ENCODE results near the gene GALNT13.

The GALNT13 gene

DNA sequence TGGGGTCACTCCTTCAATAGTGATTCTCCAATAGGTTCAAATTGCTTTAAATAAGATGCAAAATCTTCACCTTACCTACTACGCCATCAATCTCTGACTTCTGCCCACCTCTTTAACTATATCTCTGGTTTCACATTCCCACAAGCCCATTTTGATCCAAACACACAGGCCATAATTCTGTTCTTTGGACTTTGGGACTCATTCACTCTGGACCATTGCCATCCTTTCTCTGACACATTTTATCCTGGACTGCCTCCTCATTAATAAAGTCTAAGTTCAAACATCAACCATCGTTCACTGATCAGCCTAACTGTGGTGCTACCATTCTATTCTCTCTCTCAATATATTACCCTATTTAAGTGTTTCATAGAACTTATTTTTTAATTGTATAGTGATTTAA lies 332.2 kb downstream of the GALNT13 start:
- no peak overlapping the region for H3K4me3 ChIP-seq (ENCODE audit: low read depth, low read length)

GRCh38 chr2:154207288-154208047 lies 335.7 kb downstream of the GALNT13 start:
- H3K4me3 ChIP-seq (ENCODE audit: low read depth, low read length) = no peak overlapping the region

- no peak overlapping the region for H3K4me3 ChIP-seq (ENCODE audit: low read depth, low read length)
These were observed 352.0 kb downstream of the GALNT13 start for GRCh38 chr2:154223726-154224125.

DNA sequence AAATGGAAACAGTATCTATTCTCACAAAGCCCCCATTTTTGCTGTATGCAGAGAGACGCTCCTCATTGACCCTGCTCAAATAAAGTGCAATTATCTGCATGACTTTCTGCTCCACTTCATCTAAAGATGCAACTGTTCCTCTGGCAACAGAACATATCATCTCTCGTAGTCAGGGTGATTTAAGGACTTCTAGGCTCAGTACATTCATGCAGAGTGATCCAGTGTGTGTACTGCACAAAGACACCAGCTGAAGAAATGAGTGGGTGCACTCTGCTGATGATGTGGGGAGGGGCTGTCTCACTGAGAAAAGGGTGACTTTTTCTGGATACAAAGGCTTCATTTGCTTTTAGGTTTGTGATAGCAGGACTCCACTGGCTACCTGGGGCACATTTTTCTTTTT lies 355.2 kb downstream of the GALNT13 start:
- H3K4me3 ChIP-seq (ENCODE audit: low read depth, low read length) = no peak overlapping the region

- no peak overlapping the region for H3K4me3 ChIP-seq (ENCODE audit: low read depth, low read length)
These were observed 357.0 kb downstream of the GALNT13 start for GRCh38 chr2:154228566-154229280.

DNA sequence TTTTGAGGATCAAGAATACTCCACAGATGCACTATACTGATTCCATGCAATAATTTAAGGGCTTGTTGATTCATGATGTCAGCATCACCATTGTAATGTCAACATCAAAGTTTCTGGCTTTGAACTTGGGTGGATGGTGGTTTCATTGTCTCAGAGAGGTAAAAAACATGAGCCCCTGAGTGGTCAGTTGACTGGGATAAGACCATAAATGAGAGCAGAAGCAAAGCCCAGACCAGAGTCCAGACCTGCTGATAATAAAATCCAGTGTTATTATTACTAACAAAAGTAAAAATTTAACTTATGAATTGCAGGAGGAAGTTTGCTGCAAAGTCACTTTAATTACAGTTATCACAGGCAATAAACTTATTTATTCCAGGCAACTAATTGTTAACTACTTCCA lies 358.2 kb downstream of the GALNT13 start:
- H3K4me3 ChIP-seq (ENCODE audit: low read depth, low read length) = no peak overlapping the region

DNA sequence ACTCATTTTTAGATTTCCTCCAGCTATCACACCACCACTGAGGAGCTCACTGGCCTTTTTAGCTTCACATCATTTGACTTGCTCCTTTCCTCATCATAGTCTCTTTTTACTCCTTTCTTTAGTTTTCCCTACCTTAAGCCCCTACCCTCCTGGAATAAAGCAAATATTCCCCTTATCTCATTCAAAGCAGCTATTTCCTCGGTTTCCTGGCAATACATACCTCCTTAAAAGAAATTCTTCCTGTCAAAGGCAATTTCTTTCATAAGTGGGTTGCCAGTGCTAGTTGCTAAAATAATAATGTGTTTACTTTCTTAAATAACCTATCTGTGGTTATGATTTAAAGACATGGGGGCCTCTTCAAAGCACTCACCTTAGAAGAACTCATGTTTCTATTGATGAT lies 359.3 kb downstream of the GALNT13 start:
- H3K4me3 ChIP-seq (ENCODE audit: low read depth, low read length) = no peak overlapping the region

DNA sequence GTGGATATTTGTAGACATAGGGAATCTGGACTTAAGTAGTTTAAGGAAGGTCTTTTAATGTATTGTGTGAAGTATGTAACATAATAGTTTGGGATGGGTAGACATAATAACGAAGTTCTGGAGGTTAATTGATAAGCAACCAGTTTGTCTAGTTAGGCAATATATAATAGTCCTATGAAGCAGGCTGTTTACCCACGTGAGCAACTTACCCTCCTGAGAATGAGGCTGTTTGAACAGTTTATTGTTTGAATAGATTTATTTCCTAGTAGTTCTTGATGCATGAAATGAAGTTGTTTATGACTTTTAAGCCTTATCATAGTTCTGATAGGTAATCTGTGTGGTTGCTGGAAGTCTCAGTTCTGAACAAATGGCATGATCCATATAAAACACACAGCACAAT lies 361.5 kb downstream of the GALNT13 start:
- no peak overlapping the region for H3K4me3 ChIP-seq (ENCODE audit: low read depth, low read length)

DNA sequence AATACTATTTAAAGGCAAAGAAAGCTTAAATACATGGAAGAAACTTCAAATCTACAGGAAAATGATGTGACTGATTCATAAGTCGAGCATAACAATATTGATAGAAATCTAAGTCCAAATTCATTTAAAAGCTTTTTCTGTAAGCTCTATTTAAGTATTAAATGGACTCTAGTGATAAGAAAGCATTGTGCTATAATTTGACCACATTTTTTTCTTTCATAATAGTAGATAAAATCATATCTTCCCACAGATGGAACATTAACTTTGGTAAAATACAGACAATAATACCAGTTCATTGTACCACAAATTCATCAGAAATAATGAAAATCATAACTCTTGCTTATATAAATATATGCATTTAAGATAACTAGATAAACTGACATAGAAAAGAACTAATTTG lies 366.5 kb downstream of the GALNT13 start:
- H3K4me3 ChIP-seq (ENCODE audit: low read depth, low read length) = no peak overlapping the region

DNA sequence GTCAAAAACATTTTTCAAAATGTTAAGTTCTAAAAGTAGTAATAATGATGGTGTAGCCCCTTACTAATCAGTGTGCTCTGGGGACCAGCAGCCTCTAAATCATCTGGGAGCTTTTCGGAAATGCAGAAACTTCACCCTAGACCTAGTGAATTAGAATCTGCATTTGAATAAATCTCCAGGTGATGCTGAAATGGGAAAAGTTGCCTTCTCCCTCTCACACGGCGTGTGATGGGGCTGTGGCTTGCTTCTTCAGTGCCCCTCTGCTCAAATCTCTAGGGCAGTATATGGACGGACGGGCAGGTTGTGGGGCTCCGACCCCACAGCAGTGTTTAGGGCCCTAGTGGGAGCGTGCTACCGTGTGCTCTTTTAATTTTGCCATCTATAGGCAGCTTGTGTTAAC lies 368.6 kb downstream of the GALNT13 start:
- no peak overlapping the region for H3K4me3 ChIP-seq (ENCODE audit: low read depth, low read length)

DNA sequence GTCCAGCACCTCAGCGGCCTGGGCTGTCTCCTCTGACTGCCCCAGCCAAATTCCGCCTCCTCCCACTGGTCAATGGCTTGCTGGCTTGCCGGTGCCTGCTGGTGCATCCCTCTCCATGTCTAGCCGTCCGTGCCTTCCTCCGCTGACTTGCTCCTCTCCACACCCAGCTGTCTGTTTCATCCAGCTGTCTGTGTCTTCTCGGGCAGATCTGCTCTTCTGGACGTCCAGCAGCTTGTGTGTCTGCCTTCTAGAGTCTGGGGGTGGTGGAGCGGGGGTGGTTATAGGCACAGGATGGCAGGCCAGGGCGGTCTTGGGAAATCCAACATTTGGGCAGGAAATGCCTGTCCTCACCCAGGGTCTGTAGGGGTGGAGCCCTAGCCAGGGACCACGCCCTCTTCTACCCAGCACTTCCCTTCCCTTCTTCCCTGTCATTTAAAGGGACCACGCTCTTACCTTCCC lies 369.2 kb downstream of the GALNT13 start:
- H3K4me3 ChIP-seq (ENCODE audit: low read depth, low read length) = no peak overlapping the region

DNA sequence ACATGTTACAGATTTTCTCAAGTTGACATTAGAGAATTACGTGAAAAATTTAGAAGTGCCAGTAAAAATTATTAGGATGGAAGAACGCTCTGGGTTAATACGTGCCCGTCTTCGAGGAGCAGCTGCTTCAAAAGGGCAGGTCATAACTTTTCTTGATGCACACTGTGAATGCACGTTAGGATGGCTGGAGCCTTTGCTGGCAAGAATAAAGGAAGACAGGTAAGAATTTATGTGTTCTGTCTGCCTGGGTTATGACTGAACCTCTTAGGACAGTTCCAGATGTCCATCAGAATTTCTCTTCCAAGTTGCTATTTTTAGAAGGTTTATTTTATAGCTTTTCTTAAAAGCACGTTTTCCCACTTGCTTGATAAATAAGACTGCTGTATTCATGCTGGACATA lies 371.0 kb downstream of the GALNT13 start:
- H3K4me3 ChIP-seq (ENCODE audit: low read depth, low read length) = no peak overlapping the region

DNA sequence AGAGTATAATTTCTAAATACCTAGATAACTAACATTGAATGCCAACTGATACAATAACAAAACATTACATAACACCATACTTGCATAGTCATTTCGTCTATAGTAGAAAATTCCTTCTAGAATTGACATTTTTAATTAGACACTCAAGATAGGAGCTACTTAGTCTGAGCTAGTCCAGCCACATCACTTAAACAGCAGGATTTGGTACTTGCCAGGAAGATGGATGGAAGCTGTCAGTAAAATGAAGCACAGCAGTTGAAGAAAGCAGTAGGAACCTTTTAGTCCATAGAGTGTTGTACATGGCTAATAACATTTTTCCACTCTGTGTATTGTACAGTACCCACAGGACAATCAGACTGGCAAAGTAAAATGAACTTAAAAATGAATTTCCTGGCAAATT lies 372.0 kb downstream of the GALNT13 start:
- H3K4me3 ChIP-seq (ENCODE audit: low read depth, low read length) = no peak overlapping the region

DNA sequence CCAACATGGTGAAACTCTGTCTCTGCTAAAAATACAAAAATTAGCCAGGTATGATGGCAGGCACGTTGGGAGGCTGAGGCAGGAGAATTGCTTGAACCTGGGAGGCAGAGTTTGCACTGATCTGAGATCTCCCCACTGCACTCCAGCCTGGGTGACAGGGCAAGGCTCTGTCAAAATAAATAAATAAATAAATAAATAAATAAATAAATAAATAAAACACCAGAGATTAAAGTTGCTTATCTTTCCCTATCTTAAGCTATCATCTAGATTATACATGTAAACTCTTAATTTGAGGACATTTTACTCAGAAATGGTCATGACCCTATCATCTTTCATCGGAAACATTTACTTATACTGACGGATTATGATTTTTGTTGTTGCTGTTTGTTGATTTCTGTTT lies 373.2 kb downstream of the GALNT13 start:
- H3K4me3 ChIP-seq (ENCODE audit: low read depth, low read length) = no peak overlapping the region

DNA sequence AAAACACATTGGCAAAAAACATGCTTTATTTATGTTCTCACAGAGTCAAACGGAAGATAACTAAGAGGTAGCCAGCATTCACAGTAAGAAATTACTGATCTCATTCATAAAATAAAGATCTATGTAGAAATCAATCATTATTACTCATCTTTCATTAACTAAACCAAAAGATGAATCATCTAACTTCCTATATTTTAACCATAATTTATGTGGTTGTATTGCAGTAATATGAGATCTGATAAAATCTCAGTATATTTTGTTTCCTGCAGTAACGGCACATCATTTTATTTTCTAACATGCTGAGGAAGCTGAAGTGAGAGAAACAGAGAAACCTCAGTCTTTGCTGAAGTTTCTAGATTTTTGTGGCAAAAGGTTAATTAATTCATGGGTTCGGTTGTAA lies 375.8 kb downstream of the GALNT13 start:
- no peak overlapping the region for H3K4me3 ChIP-seq (ENCODE audit: low read depth, low read length)

- no peak overlapping the region for H3K4me3 ChIP-seq (ENCODE audit: low read depth, low read length)
These were observed 384.4 kb downstream of the GALNT13 start for GRCh38 chr2:154256136-154256535.

DNA sequence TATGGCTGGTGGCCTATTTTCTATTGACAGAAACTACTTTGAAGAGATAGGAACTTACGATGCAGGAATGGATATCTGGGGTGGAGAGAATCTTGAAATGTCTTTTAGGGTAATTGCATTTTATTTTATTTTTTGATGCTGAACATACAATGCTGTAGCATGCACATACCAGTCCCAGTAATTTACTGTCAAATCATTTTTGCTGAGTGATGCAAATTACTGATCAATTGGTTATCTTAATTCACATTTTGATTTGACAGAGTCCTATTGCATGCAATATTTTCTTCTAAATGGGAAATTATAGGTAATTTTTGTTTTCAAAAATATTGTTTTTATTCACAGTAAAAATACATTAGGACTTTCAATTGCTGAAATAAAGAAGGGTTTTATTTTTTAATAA lies 387.3 kb downstream of the GALNT13 start:
- no peak overlapping the region for H3K4me3 ChIP-seq (ENCODE audit: low read depth, low read length)

- no peak overlapping the region for H3K4me3 ChIP-seq (ENCODE audit: low read depth, low read length)
These were observed 389.8 kb downstream of the GALNT13 start for GRCh38 chr2:154261473-154262027.

DNA sequence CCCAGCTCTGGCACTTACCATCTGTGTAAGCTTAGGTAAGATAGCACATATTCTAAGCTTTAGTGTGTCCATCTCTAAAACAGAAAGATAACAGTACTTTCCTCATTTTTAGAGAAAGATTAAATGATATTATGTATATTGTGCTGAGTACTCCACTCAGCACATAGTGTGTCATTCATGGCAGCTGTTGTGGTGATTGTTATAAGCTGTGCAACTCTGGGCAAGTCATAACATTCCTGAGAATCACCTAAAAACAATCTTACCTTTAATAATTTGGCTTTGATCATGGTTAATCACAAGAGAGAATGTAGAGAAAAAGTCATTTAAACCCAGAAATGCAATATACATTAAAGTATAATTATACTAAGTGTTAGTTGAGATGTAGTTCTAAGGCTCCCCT lies 391.5 kb downstream of the GALNT13 start:
- H3K4me3 ChIP-seq (ENCODE audit: low read depth, low read length) = no peak overlapping the region

- H3K4me3 ChIP-seq (ENCODE audit: low read depth, low read length) = no peak overlapping the region
These were observed 392.3 kb downstream of the GALNT13 start for GRCh38 chr2:154264024-154264423.

- H3K4me3 ChIP-seq (ENCODE audit: low read depth, low read length) = no peak overlapping the region
These were observed 396.3 kb downstream of the GALNT13 start for GRCh38 chr2:154267983-154268382.

- H3K4me3 ChIP-seq (ENCODE audit: low read depth, low read length) = no peak overlapping the region
These were observed 408.8 kb downstream of the GALNT13 start for GRCh38 chr2:154280543-154280942.
